NCI-H2227 treated with DMSO at 0.1 percent for 48 hours (cell line): ENCODE results near the gene NIN.
A peak's percentile ranks its signal among the peaks of the same experiment; 100 is the strongest.

Experiments used
- DNase-seq: peaks from one replicate; lab custom pipeline; 2025; lab: John Stamatoyannopoulos, UW

Gene NIN

GRCh38 chr14:50830932-50831725 is at the start of gene NIN:
Gene NIN, minus strand, starts transcription at chr14:50831162. Its CDS starts 9,106 bp downstream, at chr14:50822056.
- DNase-seq: peak; percentile 66

GRCh38 chr14:50875359-50876070 is 44.6 kb upstream of the NIN start:
- DNase-seq: no peak

GRCh38 chr14:50874757-50875156 is 43.8 kb upstream of the NIN start:
- no peak for DNase-seq

- DNase-seq: no peak
Observed at GRCh38 chr14:50871914-50872732, 41.2 kb upstream of the NIN start, which contains the start of gene ABHD12B. Gene ABHD12B, plus strand, starts transcription at chr14:50872053. Its CDS starts 122 bp downstream, at chr14:50872175.

GRCh38 chr14:50871228-50871627 is 40.3 kb upstream of the NIN start:
- no peak for DNase-seq

GRCh38 chr14:50865391-50866076 is 34.6 kb upstream of the NIN start:
- no peak for DNase-seq

GRCh38 chr14:50864946-50865345 is 34.0 kb upstream of the NIN start:
- DNase-seq: no peak

GRCh38 chr14:50864237-50864636 is 33.3 kb upstream of the NIN start:
- no peak for DNase-seq

- no peak for DNase-seq
Observed at GRCh38 chr14:50862036-50862570, 31.1 kb upstream of the NIN start.

- peak; percentile 83 for DNase-seq
Observed at GRCh38 chr14:50860478-50861086, 29.6 kb upstream of the NIN start.

GRCh38 chr14:50859296-50859624 is 28.3 kb upstream of the NIN start:
- no peak for DNase-seq

- DNase-seq: no peak
Observed at GRCh38 chr14:50856660-50857059, 25.7 kb upstream of the NIN start.

GRCh38 chr14:50855558-50855957 is 24.6 kb upstream of the NIN start:
- DNase-seq: no peak

- no peak for DNase-seq
Observed at GRCh38 chr14:50854521-50854920, 23.6 kb upstream of the NIN start.

GRCh38 chr14:50853891-50854290 is 22.9 kb upstream of the NIN start:
- DNase-seq: no peak

- DNase-seq: no peak
Observed at GRCh38 chr14:50846226-50846880, 15.4 kb upstream of the NIN start.

- no peak for DNase-seq
Observed at GRCh38 chr14:50845166-50845565, 14.2 kb upstream of the NIN start.

- no peak for DNase-seq
Observed at GRCh38 chr14:50844391-50844790, 13.4 kb upstream of the NIN start.

GRCh38 chr14:50839691-50840090 is 8.7 kb upstream of the NIN start:
- DNase-seq: no peak

- no peak for DNase-seq
Observed at GRCh38 chr14:50839048-50839447, 8.1 kb upstream of the NIN start.
